HG03060 (cell line): ENCODE results near the gene BUB3.
"Not testable (repeated sequence)": the region's sequence is repeated elsewhere in the genome, so short reads cannot be mapped to it uniquely, and the experiment has no call there.

Source experiments
- ATAC-seq: cut with Tn5 transposase; IDR thresholded peaks from one replicate; pipeline ENCODE4 v1.9.1; 2021; ENCODE audit warnings: low read depth, moderate number of reproducible peaks; ENCODE audit not compliant: unreplicated experiment

BUB3 gene

DNA sequence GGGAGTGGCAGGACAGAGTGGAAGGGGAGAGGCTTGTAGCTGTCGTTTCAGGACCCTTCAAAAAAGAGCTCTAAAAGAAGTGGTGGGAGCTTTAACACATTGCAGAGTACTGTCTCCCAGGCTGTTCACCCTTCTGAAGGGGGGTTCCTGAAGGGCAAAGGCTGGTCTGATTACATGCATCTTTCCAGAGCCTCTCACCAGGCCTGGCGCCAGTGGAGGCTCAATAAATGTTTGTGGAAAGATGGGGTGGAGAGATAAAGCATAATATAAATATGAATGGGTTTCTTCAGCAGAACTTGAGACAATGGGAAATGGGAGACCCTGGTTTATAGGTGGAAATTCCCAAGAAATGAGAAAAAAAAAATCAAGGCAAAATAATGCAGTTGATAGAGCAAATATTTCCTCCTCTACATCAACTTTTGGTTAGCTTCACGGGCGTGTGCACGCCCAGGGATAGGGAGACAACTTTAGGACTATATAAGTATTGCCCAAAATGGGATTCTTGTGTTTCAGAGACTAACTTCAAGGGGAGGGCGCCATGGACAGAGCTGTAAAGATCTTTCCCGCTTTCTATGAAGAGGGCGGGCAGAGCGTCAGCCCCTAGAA is 613 bp upstream of the BUB3 start:
- no peak for ATAC-seq

DNA sequence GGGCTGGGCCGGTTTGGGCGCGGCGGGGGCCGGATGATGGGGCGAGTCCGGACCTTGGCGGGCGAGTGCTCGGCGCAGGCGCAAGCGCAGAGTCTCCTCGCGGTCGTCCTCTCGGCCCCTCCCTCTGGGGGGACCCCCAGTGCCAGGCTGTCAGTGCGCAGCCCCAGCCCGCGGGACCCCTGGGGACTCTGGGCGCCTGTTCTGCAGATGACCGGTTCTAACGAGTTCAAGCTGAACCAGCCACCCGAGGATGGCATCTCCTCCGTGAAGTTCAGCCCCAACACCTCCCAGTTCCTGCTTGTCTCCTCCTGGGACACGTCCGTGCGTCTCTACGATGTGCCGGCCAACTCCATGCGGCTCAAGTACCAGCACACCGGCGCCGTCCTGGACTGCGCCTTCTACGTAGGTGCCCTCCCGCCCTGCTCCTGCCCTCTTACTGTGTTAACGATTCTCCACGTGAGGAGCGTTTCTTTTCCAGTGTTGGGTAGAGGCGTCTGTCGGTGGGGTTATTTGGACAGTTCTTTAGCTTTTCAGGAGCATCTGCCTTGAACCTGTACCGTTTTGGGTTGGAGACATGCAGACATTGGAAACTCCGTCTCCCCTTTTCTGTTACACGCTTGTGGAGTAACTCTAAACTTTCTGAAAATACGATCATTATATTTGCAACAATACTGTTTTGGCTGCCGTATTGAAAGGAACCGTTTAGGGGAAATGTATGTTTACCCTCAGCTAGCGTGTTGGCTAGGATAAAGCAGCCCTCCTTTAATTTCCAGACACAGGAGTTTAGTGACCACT is 706 bp downstream of the BUB3 start:
- ATAC-seq, result no peak

DNA sequence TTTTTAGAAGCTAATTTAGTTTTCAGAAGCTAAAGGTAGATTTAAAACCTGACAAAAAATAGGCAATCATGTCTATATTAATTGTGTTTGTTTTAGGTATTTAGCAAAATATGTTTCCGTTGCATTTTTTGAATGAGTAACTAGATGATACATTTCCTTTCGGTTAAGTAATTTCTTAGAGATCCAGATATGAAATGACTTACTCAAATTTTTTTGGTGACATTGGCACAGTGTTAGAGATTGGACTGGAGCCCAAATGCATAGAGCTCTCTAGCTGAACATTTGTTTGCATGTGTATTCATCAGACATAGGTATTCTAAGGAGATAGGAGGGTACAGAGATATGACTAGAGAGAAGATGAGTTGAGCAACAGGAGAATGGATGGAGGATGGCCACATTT is 1.9 kb downstream of the BUB3 start:
- no peak for ATAC-seq

DNA sequence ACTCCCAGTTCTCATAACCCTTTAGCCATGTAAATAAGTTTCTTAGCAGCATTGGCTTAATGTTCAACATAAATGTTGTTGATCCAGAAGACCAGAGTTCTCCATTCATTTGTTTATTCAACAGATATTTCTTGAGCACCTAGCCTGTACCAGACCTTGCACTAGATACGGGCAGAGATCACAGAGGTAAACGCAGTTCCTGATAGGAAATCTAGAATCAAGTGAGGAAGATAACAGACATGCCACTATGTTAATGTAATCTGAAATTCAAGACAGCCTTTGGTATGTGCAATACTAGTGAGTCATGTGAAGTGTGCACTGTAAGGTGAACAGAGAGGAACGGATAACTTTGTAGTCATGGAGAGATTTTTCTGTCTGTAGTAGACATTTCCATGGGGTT is 3.0 kb downstream of the BUB3 start:
- no peak for ATAC-seq

DNA sequence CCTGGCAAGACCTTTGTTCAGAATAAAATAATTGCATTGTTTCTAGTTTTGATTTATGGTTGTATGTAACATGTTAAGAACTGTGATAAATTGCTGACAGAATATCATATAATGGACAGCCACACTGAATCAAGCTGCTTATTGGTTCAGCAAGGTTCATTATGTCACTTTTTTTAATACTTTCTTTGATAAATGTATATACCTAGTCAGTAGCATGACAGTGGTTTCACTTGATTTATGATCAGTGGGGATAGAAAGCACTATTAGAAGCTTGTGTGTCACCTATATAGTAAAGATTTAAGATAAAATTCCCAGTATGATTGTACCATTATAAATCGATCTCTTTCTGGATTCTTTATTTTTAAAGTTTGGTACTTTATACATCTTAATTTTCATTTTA is 4.5 kb downstream of the BUB3 start:
- ATAC-seq, result no peak

DNA sequence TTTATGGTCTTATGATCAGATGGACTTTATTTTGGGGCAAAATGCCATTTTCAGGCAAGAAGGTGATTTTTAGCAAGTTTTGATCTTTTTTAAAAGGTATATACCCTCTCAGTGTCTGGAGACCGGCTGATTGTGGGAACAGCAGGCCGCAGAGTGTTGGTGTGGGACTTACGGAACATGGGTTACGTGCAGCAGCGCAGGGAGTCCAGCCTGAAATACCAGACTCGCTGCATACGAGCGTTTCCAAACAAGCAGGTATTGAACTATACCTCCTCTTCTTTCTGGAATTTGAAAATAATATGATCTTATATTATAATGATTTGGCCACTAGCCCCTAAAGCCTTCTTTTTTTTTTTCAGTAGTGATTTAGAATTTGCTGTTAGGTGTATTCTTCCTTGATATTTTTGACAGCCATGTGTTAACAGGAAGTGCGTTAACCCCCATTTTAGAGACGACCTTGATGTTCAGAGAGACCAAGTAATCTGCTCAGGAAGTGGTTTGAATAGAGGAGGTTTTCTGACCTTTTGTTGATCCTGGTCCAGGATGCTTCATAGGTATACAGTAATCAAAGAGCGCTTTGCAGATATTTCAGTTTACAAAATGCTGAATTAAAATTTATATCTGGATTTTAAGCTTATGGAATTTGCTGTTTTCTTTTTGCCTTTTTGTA is 6.2 kb downstream of the BUB3 start:
- no peak for ATAC-seq

DNA sequence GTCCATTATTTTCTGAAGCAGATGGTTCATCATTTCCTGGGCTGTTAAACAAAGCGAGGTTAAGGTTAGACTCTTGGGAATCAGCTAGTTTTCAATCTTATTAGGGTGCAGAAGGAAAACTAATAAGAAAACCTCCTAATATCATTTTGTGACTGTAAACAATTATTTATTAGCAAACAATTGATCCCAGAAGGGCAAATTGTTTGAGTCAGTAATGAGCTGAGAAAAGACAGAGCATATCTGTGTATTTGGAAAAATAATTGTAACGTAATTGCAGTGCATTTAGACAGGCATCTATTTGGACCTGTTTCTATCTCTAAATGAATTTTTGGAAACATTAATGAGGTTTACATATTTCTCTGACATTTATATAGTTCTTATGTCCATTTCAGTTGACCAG is 10.1 kb downstream of the BUB3 start:
- no peak for ATAC-seq

DNA sequence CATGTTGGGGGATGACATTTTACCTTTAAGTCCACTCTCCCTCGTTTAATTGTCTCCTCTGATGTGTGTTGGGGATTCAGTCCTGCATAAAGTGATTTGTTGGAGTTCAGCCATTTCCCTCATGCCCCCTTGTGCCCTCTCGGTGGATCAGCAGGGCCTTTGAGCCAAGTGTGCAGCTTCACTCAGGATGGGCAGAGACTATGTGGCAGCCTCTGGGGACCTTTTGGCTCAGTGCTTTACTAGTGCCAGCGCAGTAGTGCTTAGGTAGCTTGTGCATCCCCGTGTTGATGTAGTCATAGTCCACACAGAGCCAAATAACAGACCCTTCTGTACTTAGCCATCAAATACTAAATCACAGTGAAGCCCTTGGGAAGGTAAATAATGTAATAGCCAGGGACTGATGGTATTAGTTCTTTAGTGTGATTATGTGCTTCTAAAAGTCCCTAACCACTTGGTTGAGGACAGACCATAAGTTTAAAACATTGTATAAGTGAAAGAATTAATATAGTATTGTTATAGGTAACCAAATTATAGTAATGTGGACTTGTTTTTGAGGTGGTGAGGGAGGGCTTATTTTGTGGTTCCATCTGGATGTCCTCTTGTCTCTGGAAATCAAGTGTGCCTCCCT is 11.4 kb downstream of the BUB3 start:
- ATAC-seq, result no peak

DNA sequence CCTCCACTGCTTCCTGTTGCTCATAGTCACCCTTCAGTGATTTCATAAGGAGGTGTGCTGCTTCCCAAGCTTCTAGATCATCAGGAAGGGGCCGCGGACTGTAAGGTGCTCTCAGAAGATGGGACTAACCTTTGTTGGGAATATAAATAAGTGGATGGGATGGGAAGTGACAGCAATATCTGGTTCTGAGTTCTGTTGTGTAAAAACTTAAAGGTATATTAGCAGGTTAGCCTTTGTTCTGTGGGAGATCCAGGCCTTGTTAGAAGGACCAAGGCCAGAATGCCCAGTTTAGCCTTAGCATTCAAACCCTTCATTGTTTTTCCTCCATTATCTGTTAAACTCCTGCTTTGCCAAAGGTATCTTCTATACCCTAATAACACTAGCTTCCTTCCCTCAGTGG is 12.4 kb downstream of the BUB3 start:
- no peak for ATAC-seq

DNA sequence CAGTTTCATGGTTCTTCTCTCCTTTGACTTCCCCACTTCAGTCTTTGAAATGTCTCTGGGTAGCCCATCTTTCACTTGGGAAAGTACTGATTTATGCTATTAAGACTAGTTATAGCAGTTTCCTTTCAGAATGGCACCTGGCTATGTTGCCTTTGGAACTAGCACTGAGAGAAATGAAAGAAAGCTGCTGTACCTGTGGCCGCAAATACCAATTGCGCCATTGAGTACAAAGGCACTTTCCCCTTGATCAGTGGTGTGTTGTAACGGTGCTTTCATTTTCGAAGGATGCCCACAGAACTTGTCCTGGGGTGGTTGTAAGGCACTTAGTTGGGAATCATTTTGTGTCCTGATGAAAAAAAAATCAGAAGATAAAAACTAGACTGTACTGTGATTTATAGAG is 16.8 kb downstream of the BUB3 start:
- no peak for ATAC-seq

DNA sequence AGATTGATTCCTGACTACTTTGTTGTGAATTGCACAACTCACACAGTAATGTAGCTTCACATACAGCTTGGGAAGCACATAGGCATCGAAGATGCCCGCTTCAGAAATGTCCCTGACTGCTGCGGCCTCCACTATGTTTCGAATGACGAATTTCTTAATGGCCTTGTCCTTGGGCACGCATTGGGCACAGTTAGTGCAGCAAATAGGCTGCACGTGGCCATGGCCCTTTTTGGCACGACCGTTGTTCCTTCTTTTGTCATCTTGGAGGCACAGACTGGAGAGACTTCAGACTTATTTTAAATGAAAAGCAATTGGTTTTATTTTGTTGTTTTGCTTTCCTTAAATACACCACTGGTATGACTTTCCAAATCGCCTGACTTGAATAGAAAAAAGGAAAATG is 17.4 kb downstream of the BUB3 start:
- not testable (repeated sequence) for ATAC-seq

DNA sequence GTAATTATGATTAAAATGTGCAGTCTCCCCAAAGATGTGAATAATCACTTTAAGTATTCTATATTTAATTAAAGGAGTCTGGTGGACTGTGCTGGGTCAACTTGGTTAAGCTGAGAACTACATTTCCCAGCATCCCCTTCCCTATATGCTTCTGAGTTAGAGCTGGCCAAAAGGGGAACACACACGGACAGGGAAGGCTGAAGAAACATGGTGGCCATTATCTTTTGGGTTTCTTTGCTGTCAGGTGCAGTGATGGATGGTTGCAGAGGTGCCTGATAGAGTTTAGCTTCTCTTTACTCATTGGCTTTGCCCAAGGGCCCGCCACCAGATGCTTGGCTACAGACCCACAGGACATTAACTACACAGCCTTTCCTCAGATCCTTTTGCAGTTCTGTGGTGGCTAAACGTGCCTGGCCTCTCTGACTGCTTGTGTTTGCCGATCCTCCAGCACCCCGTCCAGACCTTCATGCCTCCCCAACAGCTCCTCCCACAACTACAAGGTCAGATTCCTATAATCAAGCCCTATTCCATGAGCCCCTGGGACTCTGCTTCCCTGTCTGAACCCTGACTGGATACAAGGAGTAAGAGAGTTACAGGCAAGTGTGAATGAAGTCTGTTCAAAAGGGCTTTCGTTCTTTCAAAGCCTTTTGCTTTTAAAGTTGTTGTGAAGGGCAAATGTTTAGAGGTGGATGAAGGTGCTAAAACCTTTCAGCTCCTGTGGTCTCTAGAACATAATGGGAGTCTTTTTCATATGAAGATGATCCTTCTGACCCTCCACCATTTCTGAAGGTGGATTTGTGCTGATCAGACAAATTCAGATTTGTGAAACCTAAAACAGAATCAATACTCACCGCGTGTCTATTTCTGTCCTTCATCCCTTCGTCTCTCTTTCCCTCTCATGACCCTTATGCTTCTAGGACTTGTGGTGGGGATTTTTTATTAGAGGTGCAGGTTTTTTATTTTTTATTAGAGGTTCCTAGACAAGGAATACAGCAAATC is 21.5 kb downstream of the BUB3 start:
- no peak for ATAC-seq

DNA sequence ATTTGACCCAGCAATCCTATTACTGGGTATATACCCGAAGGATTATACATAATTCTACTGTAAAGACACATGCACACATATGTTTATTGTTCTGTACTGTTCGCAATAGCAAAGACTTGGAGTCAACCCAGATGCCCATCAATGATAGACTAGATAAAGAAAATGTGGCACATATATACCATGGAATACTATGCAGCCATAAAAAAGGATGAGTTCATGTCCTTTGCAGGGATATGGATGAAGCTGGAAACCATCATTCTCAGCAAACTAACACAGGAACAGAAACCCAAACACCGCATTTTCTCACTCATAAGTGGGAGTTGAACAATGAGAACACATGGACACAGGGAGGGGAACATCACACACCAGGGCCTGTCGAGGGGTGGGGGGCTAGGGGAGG is 24.2 kb downstream of the BUB3 start:
- not testable (repeated sequence) for ATAC-seq

DNA sequence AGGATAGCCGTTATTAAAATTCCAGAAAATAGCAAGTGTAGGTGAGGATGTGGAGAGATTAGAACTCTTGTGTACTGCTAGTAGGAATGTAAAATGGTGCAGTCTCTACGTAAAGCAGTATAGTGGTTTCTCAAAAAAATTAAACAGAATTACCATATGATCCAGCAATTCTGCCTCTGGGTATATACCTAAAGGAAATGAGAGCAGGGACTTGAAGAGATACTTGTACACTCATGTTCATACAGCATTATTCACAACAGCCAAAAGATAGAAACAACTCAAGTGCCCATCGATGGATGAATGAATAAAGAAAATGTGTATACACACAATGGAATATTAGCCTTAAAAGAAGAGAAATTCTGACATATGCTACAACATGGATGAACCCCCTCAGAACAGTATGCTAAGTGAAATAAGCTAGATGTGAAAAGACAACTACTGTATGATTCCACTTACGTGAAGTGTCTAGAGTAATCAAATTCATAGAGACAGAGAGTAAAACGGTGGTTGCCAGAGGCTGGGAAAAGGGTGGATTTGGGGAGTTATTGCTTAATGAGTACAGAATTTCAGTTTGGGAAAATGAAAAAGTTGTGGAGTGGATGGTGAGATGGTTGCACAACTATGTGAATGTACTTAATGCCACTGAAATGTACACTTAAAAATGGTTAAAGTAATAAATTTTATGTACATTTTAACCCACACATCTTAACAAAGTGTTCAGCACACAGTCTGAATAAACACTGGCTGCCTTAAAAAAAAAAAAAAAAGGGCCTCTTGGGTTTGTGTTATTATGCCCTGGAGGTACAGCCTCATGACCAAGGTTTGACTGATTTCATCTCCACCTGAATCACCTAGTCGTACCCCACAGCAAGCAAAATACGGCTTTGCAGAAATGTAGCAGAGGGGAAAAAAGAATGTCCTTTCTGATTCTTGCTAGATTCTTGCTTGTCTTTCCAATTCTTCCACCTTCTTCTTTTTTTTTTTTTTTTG is 26.2 kb downstream of the BUB3 start:
- ATAC-seq, result no peak

DNA sequence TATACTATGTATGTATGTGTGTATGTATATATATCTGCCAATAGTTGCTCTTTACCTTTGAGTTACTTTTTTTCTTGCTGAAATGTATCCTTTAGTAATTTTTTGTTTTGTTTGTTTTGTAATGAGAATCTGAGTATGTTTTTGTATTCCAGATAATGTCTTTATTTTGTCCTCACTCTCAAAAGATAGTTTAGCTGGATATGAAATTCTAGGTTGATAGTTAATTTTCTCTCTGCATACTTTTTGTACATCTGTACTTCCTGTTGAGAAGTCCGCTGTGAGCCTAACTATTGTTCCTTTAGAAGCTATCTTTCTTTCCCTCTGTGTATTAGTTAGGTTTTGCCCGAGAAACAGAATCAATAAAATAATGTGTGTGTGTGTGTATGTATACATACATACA is 29.5 kb downstream of the BUB3 start:
- no peak for ATAC-seq

DNA sequence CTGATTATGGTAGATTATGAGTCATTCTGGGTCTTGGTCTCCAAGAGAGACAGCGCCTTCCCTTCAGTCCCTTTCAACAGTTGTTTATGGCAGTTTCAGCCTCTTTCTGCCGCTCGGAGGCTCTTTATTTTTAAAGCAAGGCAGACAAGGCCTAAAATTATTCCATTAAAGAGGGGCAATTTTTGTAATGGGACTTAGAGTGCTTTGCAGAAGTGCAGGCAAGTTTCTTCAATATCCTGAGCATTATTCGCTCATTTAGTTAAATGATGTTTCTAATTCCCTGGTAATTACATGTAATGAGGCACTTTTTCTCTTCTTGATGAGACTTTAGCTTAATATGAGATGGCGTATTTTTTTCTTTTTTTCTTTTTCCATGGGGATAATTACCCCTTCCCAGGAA is 33.6 kb downstream of the BUB3 start:
- no peak for ATAC-seq

DNA sequence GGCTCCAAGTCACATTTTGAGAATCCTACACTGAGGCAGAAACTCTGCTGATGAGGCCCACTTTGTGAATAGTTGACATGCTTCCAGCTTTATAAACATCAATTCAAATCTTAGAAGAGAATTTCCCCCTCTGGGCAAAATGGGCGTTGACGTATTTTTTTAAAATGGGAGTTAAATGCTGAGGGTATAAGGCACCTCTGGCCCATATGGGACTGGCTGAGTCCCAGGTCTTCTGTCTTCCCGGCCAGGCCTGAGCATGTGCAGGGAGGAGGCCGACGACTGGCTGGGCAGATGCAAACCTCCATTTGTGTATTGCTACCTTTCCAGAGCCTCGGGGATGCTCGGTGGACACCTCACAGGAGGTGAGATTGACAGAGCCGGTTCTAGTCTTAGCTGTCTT is 37.7 kb downstream of the BUB3 start:
- no peak for ATAC-seq

DNA sequence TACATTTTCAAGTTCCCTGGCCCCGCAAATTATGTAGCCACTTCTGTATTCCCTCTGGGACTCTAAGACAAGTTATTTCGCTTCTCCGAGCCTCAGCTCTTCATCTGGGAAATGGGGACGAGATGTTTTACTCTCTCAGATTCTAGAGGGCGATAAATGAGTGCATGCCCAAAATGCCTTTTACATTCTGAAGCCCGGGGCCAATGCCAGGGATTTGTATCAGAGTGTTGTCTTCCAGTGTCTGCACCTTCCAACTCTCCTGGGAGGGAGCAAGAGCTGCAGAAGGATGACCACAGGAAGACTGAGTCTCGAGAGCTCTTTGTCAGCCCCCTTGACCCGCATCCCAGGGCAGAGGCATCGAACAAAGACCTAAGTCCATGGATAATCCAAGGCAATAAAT is 39.9 kb downstream of the BUB3 start:
- no peak for ATAC-seq

DNA sequence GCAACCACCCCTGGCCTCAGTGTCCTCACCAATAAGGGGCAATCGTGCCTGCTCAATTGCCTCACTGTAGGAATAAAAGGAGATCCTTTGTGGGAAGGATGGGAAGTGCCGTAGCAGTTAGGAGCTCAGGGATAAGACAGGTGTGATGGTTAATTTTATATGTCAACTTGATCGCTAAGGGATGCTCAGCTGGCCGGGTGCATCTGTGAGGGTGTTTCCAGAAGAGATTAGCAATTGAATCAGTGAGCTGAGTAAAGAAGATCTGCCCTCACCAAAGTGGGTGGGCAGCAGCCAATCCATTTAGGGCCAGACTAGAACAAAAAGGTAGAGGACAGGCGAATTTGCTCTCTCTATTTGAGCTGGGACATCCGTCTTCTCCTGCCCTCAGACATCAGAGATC is 46.3 kb downstream of the BUB3 start:
- ATAC-seq, result no peak
